K562 (cell line): ENCODE data around the gene PLD1. TPM values are rescaled to one million over a fixed set of nuclear protein-coding genes. Genes with fewer than 3 reads are reported as not detected.

Experiments
- ADNP ChIP-seq: fragments of 200-800 bp; sonication (Bioruptor generic); IDR thresholded peaks from 2 replicates; pipeline ENCODE4 v1.6.1; 2016; ENCODE audit warnings: missing genetic modification characterization, missing compliant biosample characterization
- FOXK1 ChIP-seq: sonication (generic); formaldehyde crosslinking; IDR thresholded peaks from 2 replicates; pipeline ENCODE4 v1.8.0; 2022; ENCODE audit warnings: missing genetic modification reagents, mild to moderate bottlenecking, borderline replicate concordance
- HMG20B ChIP-seq: fragments of 250-450 bp; sonication (Bioruptor Pico); IDR thresholded peaks from 2 replicates; pipeline ENCODE4 v1.5.0; 2021; ENCODE audit warnings: mild to moderate bottlenecking
- RFX5 ChIP-seq: IDR thresholded peaks from 2 replicates; pipeline ENCODE4 v1.6.1; 2011; ENCODE audit warnings: low read depth, mild to moderate bottlenecking, improper control_type of control experiment, low read length
- ZNF311 ChIP-seq: fragments of 250-450 bp; sonication (Bioruptor Pico); IDR thresholded peaks from 2 replicates; pipeline ENCODE4 v1.4.0; 2020; ENCODE audit warnings: mild to moderate bottlenecking, moderate library complexity
- ZNF384 ChIP-seq: IDR thresholded peaks from 2 replicates; pipeline ENCODE4 v1.6.1; 2012; ENCODE audit warnings: low read depth, low read length, improper control_type of control experiment
- ZNF695 ChIP-seq: fragments of 450-650 bp; formaldehyde crosslinking; IDR thresholded peaks from 2 replicates; pipeline ENCODE4 v1.4.0; 2020; ENCODE audit warnings: mild to moderate bottlenecking, moderate library complexity
- polyA plus RNA-seq, 8 experiments: library from polyadenylated mRNA; depleted of rRNA in 4 of 8; stranded (reverse) in 5 of 8; unstranded in 3 of 8; fragments of >200 nt; fragmentation: Nextera tagmentation in 2 of 8; fragmentation: Illumina TruSeq in 1 of 8; extraction: Ambion mirVana in 2 of 8; extraction: Trizol in 1 of 8; gene quantifications; 2 replicates each; pipeline versions ENCODE4 v1.2.1 to v1.2.3, GENCODE V29; 2011 to 2014; ENCODE audit warnings: inconsistent platforms in 1 of 8, missing spikeins in 1 of 8
- total RNA-seq, 7 experiments: library from RNA; depleted of rRNA in 6 of 7; stranded (reverse); fragments of >200 nt in 6 of 7; fragmentation: Illumina TruSeq in 2 of 7; extraction: Trizol in 2 of 7; gene quantifications; 2 replicates each; pipeline versions ENCODE4 v1.2.1 to v1.2.3, GENCODE V29; 2011 to 2021; ENCODE audit warnings: low replicate concordance in 1 of 7
- TF ChIP-seq, protein P1 (sequence below): sonication (generic); formaldehyde crosslinking; IDR thresholded peaks from 2 replicates; pipeline ENCODE4 v1.8.0; 2022; ENCODE audit warnings: missing genetic modification reagents, mild to moderate bottlenecking, moderate library complexity, borderline replicate concordance
- TF ChIP-seq, protein P2 (sequence below), 2 experiments: fragments of 450-650 bp; formaldehyde crosslinking in 1 of 2; IDR thresholded peaks; 2 replicates each; pipeline versions ENCODE4 v1.4.0 to v1.6.1; 2014 to 2020; ENCODE audit warnings: mild to moderate bottlenecking in 2 of 2, borderline replicate concordance in 1 of 2, low read depth in 1 of 2

PLD1 gene
- total and polyA plus RNA-seq, 9 of the 15 experiments (the other 6 are each of a cell fraction or from before 2014, with no cell fraction given), result 8.4 to 26.1 (median 18.6) TPM

DNA sequence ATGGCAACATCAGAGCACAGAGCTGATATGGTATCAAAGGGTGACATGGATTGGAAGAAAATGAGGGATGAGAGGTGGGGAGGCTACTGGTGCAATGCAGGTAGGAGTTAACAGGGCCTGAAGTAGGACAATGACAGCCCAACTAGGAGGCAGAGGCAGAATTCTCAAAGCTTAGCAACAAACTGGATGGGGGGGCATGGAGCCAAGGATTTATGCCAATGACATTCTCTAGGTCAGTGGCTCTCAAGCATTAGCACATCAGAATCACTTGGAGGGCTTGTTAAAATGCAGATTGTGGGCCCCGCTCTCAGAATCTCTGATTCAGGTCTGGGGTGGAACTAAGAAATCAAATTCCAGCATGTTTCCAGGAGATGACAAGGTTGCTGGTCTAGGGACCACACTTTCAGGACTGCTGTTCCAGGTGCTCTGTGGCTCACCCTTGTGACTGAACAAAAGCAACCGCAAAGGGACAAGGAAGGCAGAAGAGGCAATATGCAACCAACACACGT is 252.0 kb downstream of the PLD1 start (continued):
- TF ChIP-seq, protein P1, sequence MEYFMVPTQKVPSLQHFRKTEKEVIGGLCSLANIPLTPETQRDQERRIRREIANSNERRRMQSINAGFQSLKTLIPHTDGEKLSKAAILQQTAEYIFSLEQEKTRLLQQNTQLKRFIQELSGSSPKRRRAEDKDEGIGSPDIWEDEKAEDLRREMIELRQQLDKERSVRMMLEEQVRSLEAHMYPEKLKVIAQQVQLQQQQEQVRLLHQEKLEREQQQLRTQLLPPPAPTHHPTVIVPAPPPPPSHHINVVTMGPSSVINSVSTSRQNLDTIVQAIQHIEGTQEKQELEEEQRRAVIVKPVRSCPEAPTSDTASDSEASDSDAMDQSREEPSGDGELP (CRISPR knock-in tag), result no peak
- TF ChIP-seq, protein P2, sequence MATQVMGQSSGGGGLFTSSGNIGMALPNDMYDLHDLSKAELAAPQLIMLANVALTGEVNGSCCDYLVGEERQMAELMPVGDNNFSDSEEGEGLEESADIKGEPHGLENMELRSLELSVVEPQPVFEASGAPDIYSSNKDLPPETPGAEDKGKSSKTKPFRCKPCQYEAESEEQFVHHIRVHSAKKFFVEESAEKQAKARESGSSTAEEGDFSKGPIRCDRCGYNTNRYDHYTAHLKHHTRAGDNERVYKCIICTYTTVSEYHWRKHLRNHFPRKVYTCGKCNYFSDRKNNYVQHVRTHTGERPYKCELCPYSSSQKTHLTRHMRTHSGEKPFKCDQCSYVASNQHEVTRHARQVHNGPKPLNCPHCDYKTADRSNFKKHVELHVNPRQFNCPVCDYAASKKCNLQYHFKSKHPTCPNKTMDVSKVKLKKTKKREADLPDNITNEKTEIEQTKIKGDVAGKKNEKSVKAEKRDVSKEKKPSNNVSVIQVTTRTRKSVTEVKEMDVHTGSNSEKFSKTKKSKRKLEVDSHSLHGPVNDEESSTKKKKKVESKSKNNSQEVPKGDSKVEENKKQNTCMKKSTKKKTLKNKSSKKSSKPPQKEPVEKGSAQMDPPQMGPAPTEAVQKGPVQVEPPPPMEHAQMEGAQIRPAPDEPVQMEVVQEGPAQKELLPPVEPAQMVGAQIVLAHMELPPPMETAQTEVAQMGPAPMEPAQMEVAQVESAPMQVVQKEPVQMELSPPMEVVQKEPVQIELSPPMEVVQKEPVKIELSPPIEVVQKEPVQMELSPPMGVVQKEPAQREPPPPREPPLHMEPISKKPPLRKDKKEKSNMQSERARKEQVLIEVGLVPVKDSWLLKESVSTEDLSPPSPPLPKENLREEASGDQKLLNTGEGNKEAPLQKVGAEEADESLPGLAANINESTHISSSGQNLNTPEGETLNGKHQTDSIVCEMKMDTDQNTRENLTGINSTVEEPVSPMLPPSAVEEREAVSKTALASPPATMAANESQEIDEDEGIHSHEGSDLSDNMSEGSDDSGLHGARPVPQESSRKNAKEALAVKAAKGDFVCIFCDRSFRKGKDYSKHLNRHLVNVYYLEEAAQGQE (IDR thresholded peaks at IDR 0.05; ENCODE audit: borderline replicate concordance), result peak; percentile 15; the same call in 1 of the 2 replicates
- TF ChIP-seq, protein P2 (CRISPR knock-in tag; IDR thresholded peaks at IDR 0.05; ENCODE audit: low read depth), result no peak
- TF ChIP-seq RFX5, result no peak
- no peak for TF ChIP-seq FOXK1 (CRISPR knock-in tag)
- TF ChIP-seq ADNP (tag), result no peak
- TF ChIP-seq ZNF695 (CRISPR knock-in tag), result no peak
- no peak for TF ChIP-seq HMG20B (CRISPR knock-in tag)
- TF ChIP-seq ZNF384, result no peak
- TF ChIP-seq ZNF311, result no peak
